ENCODE data around the gene RPL10. TPM values are rescaled to one million over a fixed set of nuclear protein-coding genes. Genes with fewer than 3 reads are reported as not detected.

The RPL10 gene
- total RNA-seq, 4 donors from 2014 or later, result 6,220 to 8,957 (median 7,673) TPM

DNA sequence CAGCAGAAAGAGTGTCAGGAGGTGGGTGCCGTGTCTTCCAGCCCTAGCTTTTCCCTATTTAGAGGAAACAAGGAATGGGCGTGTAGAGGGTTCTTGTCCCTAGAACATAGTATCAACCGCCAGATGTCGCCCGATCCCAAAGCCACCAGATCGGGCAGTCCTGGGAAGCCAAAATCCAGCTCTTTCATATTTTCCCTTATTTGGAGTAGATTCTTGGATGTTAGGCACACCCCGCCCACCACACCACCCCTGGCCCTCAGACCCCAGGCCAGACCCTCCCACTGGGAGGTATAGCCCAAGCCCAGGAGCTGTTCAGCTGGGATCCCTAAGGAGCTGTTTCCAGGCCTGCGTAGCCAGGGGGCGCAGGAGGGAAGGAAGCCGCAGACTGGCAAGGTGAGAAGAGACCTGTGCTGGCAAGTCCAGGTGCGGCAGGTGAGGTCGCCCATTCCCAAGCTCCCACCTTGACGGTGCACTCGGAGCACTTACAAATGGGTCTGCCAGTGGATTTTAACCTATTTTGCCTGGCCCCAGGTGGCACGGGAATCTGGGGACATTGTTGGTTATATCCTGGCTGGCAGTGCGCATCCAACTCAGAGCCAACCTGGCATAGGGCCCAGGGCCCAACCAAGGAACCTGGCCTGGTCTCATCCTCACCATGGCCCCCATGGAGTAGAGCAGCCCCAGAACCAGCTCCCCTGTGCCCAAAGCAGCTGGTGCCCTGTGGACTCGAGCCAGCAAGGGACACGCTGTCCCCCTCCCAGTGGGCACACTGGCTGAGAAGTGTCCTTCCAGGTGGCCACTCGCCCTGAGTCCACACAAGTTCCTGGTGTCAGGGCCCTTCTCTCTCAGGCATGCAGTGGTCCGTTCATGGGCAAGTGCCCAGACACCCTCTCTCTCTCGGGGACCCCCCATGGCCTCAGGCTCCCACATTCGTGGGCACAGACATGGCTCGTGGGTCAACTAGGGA is 24.6 kb upstream of the RPL10 start:
- DNase-seq (ENCODE audit: low spot score) (no peak), ATAC-seq (ENCODE audit: low FRiP score) (no peak)
- TF ChIP-seq, protein P1, sequence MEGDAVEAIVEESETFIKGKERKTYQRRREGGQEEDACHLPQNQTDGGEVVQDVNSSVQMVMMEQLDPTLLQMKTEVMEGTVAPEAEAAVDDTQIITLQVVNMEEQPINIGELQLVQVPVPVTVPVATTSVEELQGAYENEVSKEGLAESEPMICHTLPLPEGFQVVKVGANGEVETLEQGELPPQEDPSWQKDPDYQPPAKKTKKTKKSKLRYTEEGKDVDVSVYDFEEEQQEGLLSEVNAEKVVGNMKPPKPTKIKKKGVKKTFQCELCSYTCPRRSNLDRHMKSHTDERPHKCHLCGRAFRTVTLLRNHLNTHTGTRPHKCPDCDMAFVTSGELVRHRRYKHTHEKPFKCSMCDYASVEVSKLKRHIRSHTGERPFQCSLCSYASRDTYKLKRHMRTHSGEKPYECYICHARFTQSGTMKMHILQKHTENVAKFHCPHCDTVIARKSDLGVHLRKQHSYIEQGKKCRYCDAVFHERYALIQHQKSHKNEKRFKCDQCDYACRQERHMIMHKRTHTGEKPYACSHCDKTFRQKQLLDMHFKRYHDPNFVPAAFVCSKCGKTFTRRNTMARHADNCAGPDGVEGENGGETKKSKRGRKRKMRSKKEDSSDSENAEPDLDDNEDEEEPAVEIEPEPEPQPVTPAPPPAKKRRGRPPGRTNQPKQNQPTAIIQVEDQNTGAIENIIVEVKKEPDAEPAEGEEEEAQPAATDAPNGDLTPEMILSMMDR (IDR thresholded peaks at IDR 0.05), result no peak

DNA sequence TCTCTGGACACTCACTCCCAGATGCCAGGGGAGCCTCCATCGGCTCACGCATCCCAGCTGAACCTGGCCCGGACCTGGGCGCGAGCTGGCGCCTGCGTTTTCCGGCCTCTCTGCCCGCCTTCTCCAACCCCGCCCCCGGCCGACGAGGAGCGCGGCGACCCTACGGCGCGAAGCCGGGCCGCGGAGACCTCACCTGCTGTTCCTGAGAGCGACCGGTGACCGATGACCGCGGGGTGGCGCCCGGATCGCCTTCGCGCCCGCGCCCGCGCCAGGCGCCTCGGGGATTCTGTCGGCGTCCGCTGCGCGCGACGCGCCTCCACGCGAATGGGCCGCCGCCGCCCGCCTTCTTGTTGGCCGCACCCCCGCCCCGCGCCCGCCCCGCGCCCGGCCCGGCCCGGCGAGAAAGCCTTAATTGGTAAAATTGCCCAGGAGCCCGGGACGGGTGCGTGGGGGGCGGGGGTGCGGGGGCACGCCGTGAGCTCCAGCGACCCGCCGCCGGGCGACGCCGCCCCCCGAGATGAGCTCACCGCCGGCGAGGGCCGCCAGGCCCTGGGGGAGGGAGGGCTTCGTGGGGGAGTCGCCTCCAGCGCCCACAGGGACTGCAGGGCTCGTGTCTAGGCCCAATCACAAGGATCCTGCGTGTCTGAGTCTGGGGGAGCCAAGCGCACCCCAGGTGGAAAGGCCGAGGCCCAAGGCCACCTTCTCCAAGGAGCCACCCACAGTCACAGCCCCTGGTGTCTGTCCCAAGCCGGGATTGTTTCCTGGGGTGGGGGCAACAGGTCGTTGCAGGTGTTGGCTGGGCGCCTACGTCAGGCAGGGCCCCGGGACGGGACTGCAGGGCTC is 23.6 kb upstream of the RPL10 start, which contains the start of gene FLNA:
Gene FLNA (minus strand): TSS at position 322 of the 843 bp plus-strand sequence. CDS start 3,389 bp downstream, outside the sequence.
- DNase-seq (ENCODE audit: low spot score) (no peak), ATAC-seq (ENCODE audit: low FRiP score) (no peak)
- TF ChIP-seq, protein P1 (IDR thresholded peaks at IDR 0.05), result no peak

DNA sequence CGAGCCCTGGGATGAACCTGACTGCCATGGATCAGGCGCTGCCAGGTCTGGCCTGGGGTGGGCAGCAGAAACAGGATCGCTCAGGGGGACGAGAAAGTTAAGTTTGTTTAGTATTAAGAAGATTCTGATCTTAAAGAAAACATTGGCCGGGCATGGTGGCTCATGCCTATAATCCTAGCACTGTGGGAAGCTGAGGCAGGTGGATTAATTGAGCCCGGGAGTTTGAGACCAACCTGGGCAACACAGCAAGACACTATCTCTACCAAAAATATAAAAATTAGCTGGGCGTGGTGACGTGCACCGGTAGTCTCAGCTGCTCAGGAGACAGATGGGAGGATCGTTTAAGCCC is 23.0 kb upstream of the RPL10 start:
- TF ChIP-seq, protein P1 (IDR thresholded peaks at IDR 0.05), result no peak
- no peak for ATAC-seq (ENCODE audit: low FRiP score)

DNA sequence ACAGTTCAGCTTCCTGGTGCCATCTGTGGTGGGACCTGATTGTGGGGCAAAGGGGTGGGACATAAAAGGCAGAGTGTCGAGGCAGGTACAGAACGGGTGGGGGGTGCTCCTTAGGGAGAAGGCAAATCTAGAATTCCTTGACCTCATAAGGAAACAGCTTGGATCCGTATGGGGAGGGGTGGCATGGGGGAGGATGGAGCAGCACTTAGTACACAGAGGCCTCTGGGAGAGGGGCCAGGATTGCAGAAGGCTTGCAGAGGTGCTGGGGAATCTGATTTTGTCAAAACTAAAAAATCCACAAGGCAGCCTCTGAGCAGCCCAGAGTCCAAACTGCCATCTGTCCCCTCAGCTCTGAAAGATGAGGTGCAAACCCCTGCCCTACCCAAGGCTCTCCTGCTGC is 21.4 kb upstream of the RPL10 start:
- TF ChIP-seq, protein P1 (IDR thresholded peaks at IDR 0.05), result no peak
- no peak for ATAC-seq (ENCODE audit: low FRiP score)
- DNase-seq (ENCODE audit: low spot score), result no peak

More for the DNA sequence above, 23.0 kb upstream of the RPL10 start:
- DNase-seq (ENCODE audit: low spot score), result no peak

DNA sequence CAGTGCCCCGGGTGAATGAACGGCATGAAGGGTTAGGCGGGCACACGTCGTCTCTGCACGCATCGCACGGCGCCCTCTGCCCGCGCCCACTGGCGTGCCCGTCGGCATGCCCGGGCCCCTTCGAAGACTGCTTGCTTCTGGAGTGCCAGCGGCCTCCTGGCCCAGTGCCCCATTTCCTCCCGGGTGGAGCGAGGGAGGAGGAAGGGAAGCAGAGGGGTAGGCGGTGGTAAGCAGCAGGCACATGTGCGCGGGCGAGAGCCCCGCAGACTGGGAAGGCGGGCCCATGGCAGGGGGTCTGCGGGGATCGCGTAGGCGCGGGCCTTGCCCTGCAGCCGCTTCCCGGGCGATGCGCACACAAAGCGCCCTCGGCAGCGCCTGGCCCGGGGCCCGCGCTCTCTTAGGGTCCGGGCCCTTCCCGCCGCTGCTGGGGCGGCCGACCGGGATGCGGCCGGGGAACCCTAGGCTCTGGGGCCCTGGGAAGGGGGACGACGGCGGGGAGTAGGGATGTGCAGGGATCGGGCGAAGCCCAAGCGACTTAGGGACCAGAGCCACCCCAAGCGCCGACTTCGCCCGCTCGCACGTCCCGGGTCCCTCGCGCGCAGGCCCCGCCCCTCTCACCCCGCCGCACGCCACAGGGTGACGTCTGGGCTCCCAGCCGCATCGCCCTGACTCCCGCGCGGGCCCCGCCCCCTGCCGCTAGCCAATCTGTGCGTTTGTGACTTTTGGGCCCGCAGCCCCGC is 19.9 kb upstream of the RPL10 start:
- TF ChIP-seq, protein P1 (IDR thresholded peaks at IDR 0.05), result no peak
- DNase-seq (ENCODE audit: low spot score) (no peak), ATAC-seq (ENCODE audit: low FRiP score) (peak; percentile 7)

DNA sequence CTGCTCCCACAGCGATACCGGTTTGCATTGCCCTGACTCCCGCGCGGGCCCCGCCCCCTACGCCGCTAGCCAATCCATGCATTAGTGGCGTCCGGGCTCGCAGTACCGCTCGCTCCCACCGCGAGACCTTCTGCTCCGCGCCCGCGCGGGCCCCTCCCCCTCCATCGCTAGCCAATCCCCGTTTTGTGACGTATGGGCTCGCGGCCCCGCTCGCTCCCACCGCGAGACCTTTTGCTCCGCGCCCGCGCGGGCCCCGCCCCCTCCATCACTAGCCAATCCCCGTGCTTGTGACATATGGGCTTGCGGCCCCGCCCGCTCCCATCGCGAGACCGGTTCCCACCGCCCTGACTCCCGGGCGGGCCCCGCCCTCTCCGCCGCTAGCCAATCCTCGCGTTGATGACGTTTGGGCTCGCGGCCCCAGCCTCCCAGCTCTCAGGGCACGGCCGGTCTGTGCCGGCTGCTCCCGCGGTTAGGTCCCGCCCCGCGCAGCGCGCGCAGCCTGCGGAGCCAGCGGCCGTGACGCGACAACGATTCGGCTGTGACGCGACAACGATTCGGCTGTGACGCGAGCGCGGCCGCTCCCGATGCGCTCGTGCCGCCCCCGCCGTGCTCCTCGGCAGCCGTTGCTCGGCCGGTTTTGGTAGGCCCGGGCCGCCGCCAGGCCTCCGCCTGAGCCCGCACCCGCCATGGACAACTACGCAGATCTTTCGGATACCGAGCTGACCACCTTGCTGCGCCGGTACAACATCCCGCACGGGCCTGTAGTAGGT is 19.2 kb upstream of the RPL10 start, which contains the start of gene EMD:
Gene EMD (plus strand): TSS at position 497 of the 770 bp plus-strand sequence. CDS start 190 bp downstream, at position 687.
- ATAC-seq (ENCODE audit: low FRiP score) (peak; percentile 92), DNase-seq (ENCODE audit: low spot score) (peak; percentile 84)
- TF ChIP-seq, protein P1 (IDR thresholded peaks at IDR 0.05), result no peak
